Duodenal mucosa (tissue), 2 donors: ENCODE data around the gene SLC32A1.

ENCODE experiments used
- H3K27ac ChIP-seq: one replicate; pipeline ENCODE4 v1.7.0; 2013; ENCODE audit warnings: low read depth, low read length
- H3K27me3 ChIP-seq, 2 donors: one replicate each; pipeline ENCODE4 v1.7.0; 2013; ENCODE audit warnings: low read length in 2 of 2, control low read depth in 1 of 2; ENCODE audit not compliant: insufficient read depth in 2 of 2, control insufficient read depth in 1 of 2
- H3K36me3 ChIP-seq, 2 donors: one replicate each; pipeline ENCODE4 v1.7.0; 2013; ENCODE audit warnings: low read length in 2 of 2, control low read depth in 1 of 2; ENCODE audit not compliant: insufficient read depth in 2 of 2, control insufficient read depth in 1 of 2
- H3K4me1 ChIP-seq, 2 donors: one replicate each; pipeline ENCODE4 v1.7.0; 2013; ENCODE audit warnings: low read length in 2 of 2, control low read depth in 1 of 2; ENCODE audit not compliant: insufficient read depth in 2 of 2, control insufficient read depth in 1 of 2
- H3K4me3 ChIP-seq, 2 donors: one replicate each; pipeline ENCODE4 v1.7.0; 2013; ENCODE audit warnings: low read length in 2 of 2, low read depth in 1 of 2
- H3K9ac ChIP-seq, 2 donors: one replicate each; pipeline ENCODE4 v1.7.0; 2013; ENCODE audit warnings: low read length in 2 of 2, low read depth in 1 of 2
- H3K9me3 ChIP-seq, 2 donors: one replicate each; pipeline ENCODE4 v1.7.0; 2013; ENCODE audit warnings: low read length in 2 of 2, control low read depth in 1 of 2; ENCODE audit not compliant: control insufficient read depth in 1 of 2

Gene SLC32A1

DNA sequence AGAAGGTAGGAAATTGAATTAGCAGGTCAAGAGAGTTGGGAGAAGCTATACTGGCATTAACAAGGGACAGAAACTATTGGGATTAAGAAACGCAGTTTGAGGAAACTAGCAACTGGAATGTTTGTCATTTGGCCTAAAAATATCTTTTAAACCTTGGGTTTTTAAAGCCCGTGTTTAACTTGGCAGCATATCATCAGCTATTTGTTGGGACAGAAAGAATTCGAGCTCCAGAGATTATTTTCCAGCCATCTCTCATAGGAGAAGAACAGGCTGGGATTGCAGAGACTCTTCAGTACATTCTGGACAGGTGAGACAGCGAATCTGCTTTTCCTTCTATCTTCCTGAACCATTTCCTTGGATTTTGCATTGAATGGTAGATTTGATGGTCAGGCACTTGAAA, 41.8 kb downstream of the SLC32A1 start:
- peaks cover 0 to 18% of the 10 kb centered on the region in 2 donors for H3K4me1 ChIP-seq
- H3K27me3 ChIP-seq, result no peaks in the 10 kb centered on the region
- peaks cover 38 to 71% of the 10 kb centered on the region in 2 donors for H3K36me3 ChIP-seq
- no peaks in the 10 kb centered on the region for H3K9me3 ChIP-seq
- no peak overlapping the region for H3K9ac ChIP-seq
- no peak overlapping the region for H3K27ac ChIP-seq
- H3K4me3 ChIP-seq, result no peak overlapping the region

GRCh38 chr20:38769376-38770295, 45.4 kb downstream of the SLC32A1 start:
- Histone ChIP-seq H3K4me1 (peaks cover 0 to 4% of the 10 kb centered on the region in 2 donors), H3K27ac (no peak overlapping the region), H3K9me3 (peaks cover 0 to 5% of the 10 kb centered on the region in 2 donors), H3K27me3 (no peaks in the 10 kb centered on the region), H3K4me3 (no peak overlapping the region), H3K36me3 (peaks cover 34 to 76% of the 10 kb centered on the region in 2 donors), H3K9ac (no peak overlapping the region)

DNA sequence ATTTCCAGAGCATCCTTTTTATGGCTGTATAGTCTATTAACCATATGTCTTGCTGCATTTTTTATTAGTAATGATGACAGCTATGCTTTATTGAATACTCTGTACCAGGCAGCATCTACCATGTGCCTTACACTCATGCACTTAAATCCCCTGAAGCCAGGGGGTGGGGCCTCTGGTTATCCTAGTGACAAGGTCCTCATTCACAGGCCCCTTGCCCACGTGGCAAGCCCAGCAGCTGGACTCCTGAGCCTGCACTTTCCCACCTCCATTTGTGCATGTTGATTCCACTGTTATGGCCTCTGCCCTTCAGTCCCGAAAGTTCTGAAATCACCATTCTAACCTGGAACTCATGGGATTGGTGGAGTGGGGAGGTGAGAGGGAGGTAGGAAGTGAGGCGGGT, 46.3 kb downstream of the SLC32A1 start:
- Histone ChIP-seq H3K4me1 (no peaks in the 10 kb centered on the region), H3K36me3 (peaks cover 34 to 71% of the 10 kb centered on the region in 2 donors), H3K27me3 (no peaks in the 10 kb centered on the region), H3K4me3 (no peak overlapping the region), H3K27ac (no peak overlapping the region), H3K9me3 (peaks cover 0 to 5% of the 10 kb centered on the region in 2 donors), H3K9ac (no peak overlapping the region)

- no peak overlapping the region for H3K4me3 ChIP-seq
- H3K27me3 ChIP-seq, result no peaks in the 10 kb centered on the region
- no peaks in the 10 kb centered on the region for H3K4me1 ChIP-seq
- peaks cover 34 to 67% of the 10 kb centered on the region in 2 donors for H3K36me3 ChIP-seq
- H3K9me3 ChIP-seq, result peaks cover 0 to 5% of the 10 kb centered on the region in 2 donors
- H3K27ac ChIP-seq, result no peak overlapping the region
- no peak overlapping the region for H3K9ac ChIP-seq
These were observed 46.7 kb downstream of the SLC32A1 start for GRCh38 chr20:38770970-38771369.

- Histone ChIP-seq H3K9ac (no peak overlapping the region), H3K4me1 (no peaks in the 10 kb centered on the region), H3K9me3 (peaks cover 0 to 5% of the 10 kb centered on the region in 2 donors), H3K36me3 (peaks cover 34 to 62% of the 10 kb centered on the region in 2 donors), H3K4me3 (no peak overlapping the region), H3K27me3 (no peaks in the 10 kb centered on the region), H3K27ac (no peak overlapping the region)
These were observed 47.3 kb downstream of the SLC32A1 start for GRCh38 chr20:38771621-38772020.

DNA sequence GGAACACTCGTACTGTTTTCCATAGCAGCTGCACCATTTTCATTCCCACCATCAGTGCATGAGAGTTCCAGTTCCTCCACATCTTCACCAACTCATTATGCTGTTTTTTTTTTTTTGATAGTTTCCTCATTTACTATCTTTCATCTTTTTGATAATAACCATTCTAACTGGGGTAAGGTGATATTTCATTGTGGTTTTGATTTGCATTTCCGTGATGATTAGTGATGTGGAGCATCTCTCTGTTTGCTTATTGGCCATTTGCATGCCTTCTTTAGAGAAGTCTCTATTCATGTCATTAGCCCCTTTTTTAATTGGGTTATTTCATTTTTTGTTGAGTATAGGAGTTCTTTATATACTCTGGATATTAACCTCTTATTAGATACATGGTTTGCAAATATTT, 49.9 kb downstream of the SLC32A1 start:
- peaks cover 0 to 5% of the 10 kb centered on the region in 2 donors for H3K9me3 ChIP-seq
- no peak overlapping the region for H3K4me3 ChIP-seq
- no peak overlapping the region for H3K9ac ChIP-seq
- no peak overlapping the region for H3K27ac ChIP-seq
- no peaks in the 10 kb centered on the region for H3K4me1 ChIP-seq
- H3K27me3 ChIP-seq, result no peaks in the 10 kb centered on the region
- H3K36me3 ChIP-seq, result peaks cover 18 to 43% of the 10 kb centered on the region in 2 donors

- H3K36me3 ChIP-seq, result peaks cover 12 to 26% of the 10 kb centered on the region in 2 donors
- no peak overlapping the region for H3K27ac ChIP-seq
- H3K9me3 ChIP-seq, result peaks cover 0 to 5% of the 10 kb centered on the region in 2 donors
These were observed 52.1 kb downstream of the SLC32A1 start for GRCh38 chr20:38776363-38776762.

More at GRCh38 chr20:38776363-38776762, 52.1 kb downstream of the SLC32A1 start:
- Histone ChIP-seq H3K9ac (no peak overlapping the region), H3K4me1 (no peaks in the 10 kb centered on the region), H3K27me3 (no peaks in the 10 kb centered on the region), H3K4me3 (no peak overlapping the region)
